Thyroid gland (tissue), 4 donors: ENCODE data around the gene PREPL.

Source experiments
- POLR2A ChIP-seq, 2 donors: fragments of 450-650 bp; IDR thresholded peaks; one replicate each; pipeline ENCODE4 v1.6.1; 2017; ENCODE audit warnings: antibody characterized with exemption in 2 of 2, mild to moderate bottlenecking in 2 of 2, moderate library complexity in 1 of 2
- TF ChIP-seq, protein P1 (sequence below), 6 experiments: fragments of 200-600 bp in 3 of 6; fragments of 450-650 bp in 3 of 6; sonication (generic) in 3 of 6; IDR thresholded peaks; one replicate each; pipeline ENCODE4 v1.5.1; 2016 to 2019; ENCODE audit warnings: antibody characterized with exemption in 6 of 6, mild to moderate bottlenecking in 2 of 6, inconsistent platforms in 1 of 6, moderate library complexity in 1 of 6

DNA sequence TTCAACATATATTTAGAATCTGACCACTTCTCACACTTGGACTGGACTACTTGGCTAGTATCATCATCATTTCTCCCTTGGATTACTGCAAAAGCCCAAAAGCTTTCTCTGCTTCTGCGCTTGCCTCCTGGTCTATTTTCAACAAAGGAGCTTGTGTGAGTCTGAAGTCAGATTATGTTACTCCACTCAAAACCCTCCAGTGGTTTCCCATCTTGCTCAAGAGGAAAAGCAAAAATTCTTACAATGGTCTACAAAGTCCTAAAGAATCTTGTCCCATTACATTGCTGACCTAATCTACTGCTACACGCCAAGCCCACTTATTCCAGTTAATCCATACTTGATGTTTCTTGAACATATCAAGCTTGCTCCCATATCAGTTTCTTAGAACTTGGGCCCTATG, 9.6 kb downstream of the PREPL start:
- TF ChIP-seq, protein P1, sequence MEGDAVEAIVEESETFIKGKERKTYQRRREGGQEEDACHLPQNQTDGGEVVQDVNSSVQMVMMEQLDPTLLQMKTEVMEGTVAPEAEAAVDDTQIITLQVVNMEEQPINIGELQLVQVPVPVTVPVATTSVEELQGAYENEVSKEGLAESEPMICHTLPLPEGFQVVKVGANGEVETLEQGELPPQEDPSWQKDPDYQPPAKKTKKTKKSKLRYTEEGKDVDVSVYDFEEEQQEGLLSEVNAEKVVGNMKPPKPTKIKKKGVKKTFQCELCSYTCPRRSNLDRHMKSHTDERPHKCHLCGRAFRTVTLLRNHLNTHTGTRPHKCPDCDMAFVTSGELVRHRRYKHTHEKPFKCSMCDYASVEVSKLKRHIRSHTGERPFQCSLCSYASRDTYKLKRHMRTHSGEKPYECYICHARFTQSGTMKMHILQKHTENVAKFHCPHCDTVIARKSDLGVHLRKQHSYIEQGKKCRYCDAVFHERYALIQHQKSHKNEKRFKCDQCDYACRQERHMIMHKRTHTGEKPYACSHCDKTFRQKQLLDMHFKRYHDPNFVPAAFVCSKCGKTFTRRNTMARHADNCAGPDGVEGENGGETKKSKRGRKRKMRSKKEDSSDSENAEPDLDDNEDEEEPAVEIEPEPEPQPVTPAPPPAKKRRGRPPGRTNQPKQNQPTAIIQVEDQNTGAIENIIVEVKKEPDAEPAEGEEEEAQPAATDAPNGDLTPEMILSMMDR (IDR thresholded peaks at IDR 0.05): no peak
- TF ChIP-seq POLR2A (IDR thresholded peaks at IDR 0.05): no peak
